Esophagus muscularis mucosa (tissue), 4 donors: Measurements from ENCODE around the gene LRSAM1.

Source experiments
- CTCF ChIP-seq, 3 experiments: fragments of 200-600 bp in 2 of 3; fragments of 450-650 bp in 1 of 3; sonication (generic) in 2 of 3; IDR thresholded peaks; one replicate each; pipeline ENCODE4 v1.5.1; 2017 to 2019; ENCODE audit warnings: antibody characterized with exemption in 3 of 3, mild to moderate bottlenecking in 2 of 3, moderate library complexity in 1 of 3
- EP300 ChIP-seq: sonication (generic); formaldehyde crosslinking; IDR thresholded peaks from one replicate; pipeline ENCODE4 v1.6.1; 2017; ENCODE audit warnings: antibody characterized with exemption
- POLR2A ChIP-seq: fragments of 450-650 bp; IDR thresholded peaks from one replicate; pipeline ENCODE4 v1.6.1; 2017; ENCODE audit warnings: antibody characterized with exemption, moderate library complexity, mild to moderate bottlenecking, low read depth
- POLR2AphosphoS5 ChIP-seq, 2 donors: sonication (generic); formaldehyde crosslinking; IDR thresholded peaks; one replicate each; pipeline ENCODE4 v1.6.1; 2017; ENCODE audit warnings: antibody characterized with exemption in 2 of 2

GRCh38 chr9:127543221-127543620, 91.9 kb downstream of the LRSAM1 start:
- TF ChIP-seq CTCF (IDR thresholded peaks at IDR 0.05) (no peak), POLR2A (no peak), POLR2AphosphoS5 (IDR thresholded peaks at IDR 0.05) (no peak), EP300 (no peak)
